ENCODE data around the gene LMAN1L.

- TF ChIP-seq CTCF (IDR thresholded peaks at IDR 0.05) (no peak), POLR2A (IDR thresholded peaks at IDR 0.05) (no peak), EP300 (IDR thresholded peaks at IDR 0.05) (no peak)
These were observed 28.0 kb upstream of the LMAN1L start for GRCh38 chr15:74784426-74785193.

Measured in ovary (tissue), 3 donors.